HG03280 (cell line): ENCODE measurements around the gene TAS1R3.

ENCODE experiments used
- ATAC-seq: cut with Tn5 transposase; IDR thresholded peaks from one replicate; pipeline ENCODE4 v1.9.1; 2021; ENCODE audit warnings: mild to moderate bottlenecking, moderate library complexity; ENCODE audit not compliant: unreplicated experiment

Gene TAS1R3

GRCh38 chr1:1320666-1321448 is 10.2 kb upstream of the TAS1R3 start:
- no peak for ATAC-seq

- no peak for ATAC-seq
These were observed 9.6 kb upstream of the TAS1R3 start for GRCh38 chr1:1321477-1321876.

GRCh38 chr1:1322418-1322817 is 8.7 kb upstream of the TAS1R3 start:
- ATAC-seq, result no peak

- no peak for ATAC-seq
These were observed 8.1 kb upstream of the TAS1R3 start for GRCh38 chr1:1322952-1323351.

GRCh38 chr1:1324084-1324523 is 7.0 kb upstream of the TAS1R3 start:
- ATAC-seq, result peak; percentile 37

GRCh38 chr1:1324524-1325287 is 6.4 kb upstream of the TAS1R3 start, which contains the start of the genes CPTP and INTS11:
CPTP (plus strand) TSS chr1:1324802; CDS start chr1:1326911, 2,109 bp downstream.
INTS11 (minus strand) TSS chr1:1324660; CDS start chr1:1324608, 52 bp downstream.
- peak; percentile 81 for ATAC-seq

GRCh38 chr1:1325288-1326074 is 5.6 kb upstream of the TAS1R3 start:
- ATAC-seq, result no peak

- ATAC-seq, result no peak
These were observed 4.9 kb upstream of the TAS1R3 start for GRCh38 chr1:1326075-1326605.

GRCh38 chr1:1327291-1327690 is 3.8 kb upstream of the TAS1R3 start:
- ATAC-seq, result no peak

GRCh38 chr1:1328254-1328653 is 2.8 kb upstream of the TAS1R3 start:
- ATAC-seq, result no peak

GRCh38 chr1:1329304-1330210 is 1.5 kb upstream of the TAS1R3 start:
- ATAC-seq, result no peak

- ATAC-seq, result no peak
These were observed 563 bp upstream of the TAS1R3 start for GRCh38 chr1:1330366-1331067.

GRCh38 chr1:1332031-1332755 is 1.1 kb downstream of the TAS1R3 start:
- no peak for ATAC-seq

- no peak for ATAC-seq
These were observed 1.8 kb downstream of the TAS1R3 start for GRCh38 chr1:1332774-1333480.

GRCh38 chr1:1333551-1334241 is 2.6 kb downstream of the TAS1R3 start:
- no peak for ATAC-seq

- no peak for ATAC-seq
These were observed 3.8 kb downstream of the TAS1R3 start for GRCh38 chr1:1334835-1335234.

GRCh38 chr1:1335283-1335682 is 4.2 kb downstream of the TAS1R3 start:
- ATAC-seq, result no peak
